ENCODE results near the gene SWAP70. TPM values are rescaled to one million over a fixed set of nuclear protein-coding genes. Genes with fewer than 3 reads are reported as not detected.

SWAP70 gene
- 79.9 and 82.3 TPM in 2 replicates for total RNA-seq

GRCh38 chr11:9663699-9664275 is at the start of gene SWAP70:
Gene SWAP70, plus strand, starts transcription at chr11:9664077. Its CDS starts 103 bp downstream, at chr11:9664180.

Other genes with a start within 250 kb of the SWAP70 start
- 15.1 and 28.6 TPM in 2 replicates for gene ZNF143, start 203.1 kb upstream of the SWAP70 start, total RNA-seq
- 24.0 and 26.2 TPM in 2 replicates for gene WEE1, start 90.4 kb upstream of the SWAP70 start, total RNA-seq